CD8-positive, alpha-beta memory T cell (primary cell): ENCODE measurements around the gene CADM2. TPM values are rescaled to one million over a fixed set of nuclear protein-coding genes. Genes with fewer than 3 reads are reported as not detected.

Experiments
- CTCF ChIA-PET: fragments of 350-600 bp; sonication (Branson Sonifier 250); formaldehyde crosslinking; loops from one replicate; lab custom pipeline; 2021; ENCODE audit warnings: antibody characterized with exemption; lab: Charles Lee
- POLR2A ChIA-PET: fragments of 350-600 bp; sonication (Branson Sonifier 250); formaldehyde crosslinking; loops from one replicate; lab custom pipeline; 2021; ENCODE audit warnings: antibody characterized with exemption; lab: Charles Lee
- DNase-seq, 5 donors: peaks; one replicate each; pipeline versions ENCODE4 v3.0.0 to v3.0.0-alpha.2; 2020 to 2022; ENCODE audit warnings: mixed read lengths in 1 of 5
- H3K27ac ChIP-seq: one replicate; pipeline ENCODE4 v1.7.0; 2013; ENCODE audit warnings: low read depth, mild to moderate bottlenecking, low read length, moderate library complexity
- H3K27me3 ChIP-seq: 2 replicates; pipeline ENCODE4 v1.7.0; 2013; ENCODE audit warnings: low read length, mild to moderate bottlenecking; ENCODE audit not compliant: insufficient read depth, poor library complexity, severe bottlenecking
- H3K36me3 ChIP-seq: 2 replicates; pipeline ENCODE4 v1.7.0; 2013; ENCODE audit warnings: mild to moderate bottlenecking, low read length, moderate library complexity; ENCODE audit not compliant: insufficient read depth
- H3K4me1 ChIP-seq: 2 replicates; pipeline ENCODE4 v1.7.0; 2013; ENCODE audit warnings: mild to moderate bottlenecking, low read length, moderate library complexity; ENCODE audit not compliant: insufficient read depth
- H3K4me3 ChIP-seq: 2 replicates; pipeline ENCODE4 v1.7.0; 2013; ENCODE audit warnings: mild to moderate bottlenecking, low read length
- H3K9me3 ChIP-seq: 2 replicates; pipeline ENCODE4 v1.7.0; 2013; ENCODE audit warnings: mild to moderate bottlenecking, low read length
- H3K27ac Mint-ChIP-seq, 8 donors: one replicate each; pipeline ENCODE4 v1.8.0; 2020 to 2021; ENCODE audit warnings: mixed read lengths in 8 of 8, mild to moderate bottlenecking in 6 of 8, inconsistent platforms in 3 of 8, moderate library complexity in 3 of 8
- H3K27me3 Mint-ChIP-seq, 2 donors: one replicate each; pipeline ENCODE4 v1.8.0; 2020 to 2021; ENCODE audit warnings: mixed read lengths in 2 of 2, mild to moderate bottlenecking in 1 of 2, moderate library complexity in 1 of 2
- H3K36me3 Mint-ChIP-seq, 3 donors: one replicate each; pipeline ENCODE4 v1.8.0; 2020 to 2021; ENCODE audit warnings: mixed read lengths in 3 of 3, inconsistent platforms in 1 of 3, mild to moderate bottlenecking in 1 of 3
- H3K4me1 Mint-ChIP-seq, 3 donors: one replicate each; pipeline ENCODE4 v1.8.0; 2020 to 2021; ENCODE audit warnings: mixed read lengths in 3 of 3, inconsistent platforms in 1 of 3, mild to moderate bottlenecking in 1 of 3
- H3K4me3 Mint-ChIP-seq, 7 donors: one replicate each; pipeline ENCODE4 v1.8.0; 2020 to 2021; ENCODE audit warnings: mixed read lengths in 7 of 7, mild to moderate bottlenecking in 6 of 7, moderate library complexity in 4 of 7, inconsistent platforms in 2 of 7
- H3K9me3 Mint-ChIP-seq, 5 donors: one replicate each; pipeline ENCODE4 v1.8.0; 2020 to 2022; ENCODE audit warnings: mixed read lengths in 5 of 5, mild to moderate bottlenecking in 3 of 5, moderate library complexity in 2 of 5, inconsistent platforms in 1 of 5
- polyA plus RNA-seq: library from polyadenylated mRNA; unstranded; fragments of 300-500 nt; fragmentation: Illumina TruSeq; gene quantifications from one replicate; pipeline ENCODE4 v1.2.3, GENCODE V29; 2021
- total RNA-seq, 2 experiments: library from RNA; stranded (reverse); gene quantifications; one replicate each; pipeline ENCODE4 v1.2.3, GENCODE V29; 2021

Gene CADM2
- total and polyA plus RNA-seq, 3 experiments from 2014 or later: 0.22 to 0.27 TPM; not detected in 1

DNA sequence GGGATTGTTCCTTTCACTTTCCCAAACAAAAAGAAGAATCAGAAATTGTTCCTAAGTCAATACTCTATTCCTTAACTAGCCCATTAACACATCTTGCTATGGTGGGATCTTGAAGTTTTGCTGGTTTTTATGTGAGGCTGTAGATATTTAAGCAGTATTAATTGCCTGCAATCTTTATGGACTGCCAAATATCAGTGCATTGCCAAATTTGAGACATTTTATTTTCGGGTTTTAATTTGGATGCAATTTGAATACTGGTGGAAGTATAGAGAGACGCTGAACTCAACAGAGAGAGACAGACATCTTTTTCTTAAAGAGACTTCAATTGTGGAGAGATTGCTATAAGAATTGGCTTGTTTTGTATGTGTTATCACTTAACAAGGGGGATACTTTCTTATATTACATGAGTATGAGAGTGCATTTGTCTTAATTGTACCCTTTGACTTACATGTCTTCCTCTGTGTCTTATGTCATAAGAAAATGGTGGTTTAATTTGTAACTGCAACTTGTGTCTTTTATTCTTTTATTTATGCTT lies 10.0 kb downstream of the CADM2 start:
- Mint-ChIP-seq H3K27ac (no peak overlapping the region), H3K36me3 (no peaks in the 10 kb centered on the region), H3K4me3 (no peak overlapping the region), H3K27me3 (no peaks in the 10 kb centered on the region), H3K9me3 (peaks cover 1 to 33% (median 7%) of the 10 kb centered on the region in 5 donors), H3K4me1 (no peaks in the 10 kb centered on the region)
- CTCF ChIA-PET: no interaction called here
- Histone ChIP-seq H3K9me3 (no peaks in the 10 kb centered on the region), H3K27me3 (no peaks in the 10 kb centered on the region), H3K27ac (no peak overlapping the region), H3K36me3 (no peaks in the 10 kb centered on the region), H3K4me1 (no peaks in the 10 kb centered on the region), H3K4me3 (no peak overlapping the region)
- no peak for DNase-seq
- POLR2A ChIA-PET: no interaction called here

DNA sequence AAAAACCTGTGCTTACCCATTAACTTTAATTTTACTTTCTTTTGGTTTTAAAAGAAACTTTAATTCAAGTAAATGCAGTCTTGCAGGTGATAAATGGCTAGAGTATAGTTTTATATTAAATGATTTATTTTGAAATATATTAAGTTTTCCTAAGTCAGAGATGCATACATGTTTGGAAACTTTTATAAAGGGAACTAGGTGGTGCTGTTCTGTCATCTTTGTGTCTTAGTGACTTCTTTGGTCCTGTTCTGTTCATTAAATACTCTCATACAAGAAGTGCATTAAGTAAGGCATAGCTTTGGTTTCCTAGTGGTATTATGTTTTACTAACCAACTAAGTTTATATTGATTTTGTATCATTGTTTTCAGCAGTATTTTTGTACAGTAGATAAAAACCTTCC lies 15.6 kb downstream of the CADM2 start:
- H3K9me3 ChIP-seq: no peaks in the 10 kb centered on the region
- Mint-ChIP-seq H3K27me3 (no peaks in the 10 kb centered on the region), H3K9me3 (peaks cover 0 to 34% (median 4%) of the 10 kb centered on the region in 5 donors), H3K27ac (no peak overlapping the region), H3K4me1 (no peaks in the 10 kb centered on the region), H3K36me3 (no peaks in the 10 kb centered on the region), H3K4me3 (no peak overlapping the region)
- H3K4me1 ChIP-seq: no peaks in the 10 kb centered on the region
- ChIA-PET CTCF (no interaction called here), POLR2A (no interaction called here)
- DNase-seq: no peak
- no peak overlapping the region for H3K27ac ChIP-seq
- no peaks in the 10 kb centered on the region for H3K36me3 ChIP-seq
- no peaks in the 10 kb centered on the region for H3K27me3 ChIP-seq
- H3K4me3 ChIP-seq: no peak overlapping the region

- Mint-ChIP-seq H3K27me3 (no peaks in the 10 kb centered on the region), H3K4me3 (no peak overlapping the region), H3K27ac (no peak overlapping the region), H3K36me3 (no peaks in the 10 kb centered on the region), H3K9me3 (peaks cover 3 to 33% (median 6%) of the 10 kb centered on the region in 5 donors), H3K4me1 (no peaks in the 10 kb centered on the region)
- Histone ChIP-seq H3K27me3 (no peaks in the 10 kb centered on the region), H3K36me3 (no peaks in the 10 kb centered on the region), H3K9me3 (no peaks in the 10 kb centered on the region), H3K27ac (no peak overlapping the region), H3K4me3 (no peak overlapping the region), H3K4me1 (no peaks in the 10 kb centered on the region)
- CTCF ChIA-PET: no interaction called here
- DNase-seq: no peak
- POLR2A ChIA-PET: no interaction called here
These were observed 18.2 kb downstream of the CADM2 start for GRCh38 chr3:84977021-84977420.

GRCh38 chr3:84978843-84979242 lies 20.1 kb downstream of the CADM2 start:
- Histone ChIP-seq H3K4me1 (no peaks in the 10 kb centered on the region), H3K36me3 (no peaks in the 10 kb centered on the region), H3K9me3 (no peaks in the 10 kb centered on the region), H3K27ac (no peak overlapping the region), H3K27me3 (no peaks in the 10 kb centered on the region), H3K4me3 (no peak overlapping the region)
- H3K4me1 Mint-ChIP-seq: no peaks in the 10 kb centered on the region
- no peak overlapping the region for H3K27ac Mint-ChIP-seq
- H3K36me3 Mint-ChIP-seq: no peaks in the 10 kb centered on the region
- no peak overlapping the region for H3K4me3 Mint-ChIP-seq
- peaks cover 3 to 29% (median 6%) of the 10 kb centered on the region in 5 donors for H3K9me3 Mint-ChIP-seq
- CTCF ChIA-PET: no interaction called here
- DNase-seq: no peak
- H3K27me3 Mint-ChIP-seq: no peaks in the 10 kb centered on the region
- POLR2A ChIA-PET: no interaction called here

DNA sequence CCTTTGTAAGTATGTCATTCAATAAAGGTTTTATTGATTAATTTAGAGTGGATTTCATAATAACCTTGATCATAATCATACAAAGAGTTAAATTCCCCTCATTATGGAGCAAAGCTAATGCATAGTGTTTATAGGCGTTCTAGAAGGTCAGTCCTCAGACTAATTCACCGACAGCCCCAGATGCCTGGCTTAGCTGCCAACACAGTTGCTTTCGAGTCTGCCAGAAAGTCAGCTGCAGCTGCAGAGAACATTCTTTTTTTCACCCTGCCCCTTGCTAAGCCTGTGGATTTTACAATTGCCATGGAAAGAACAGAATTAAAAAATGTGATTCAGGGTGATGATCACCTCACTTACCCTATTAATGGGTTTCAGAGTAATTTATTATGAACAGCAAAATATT lies 21.2 kb downstream of the CADM2 start:
- CTCF ChIA-PET: no interaction called here
- POLR2A ChIA-PET: no interaction called here
- Histone ChIP-seq H3K4me1 (no peaks in the 10 kb centered on the region), H3K36me3 (no peaks in the 10 kb centered on the region), H3K4me3 (no peak overlapping the region), H3K9me3 (no peaks in the 10 kb centered on the region), H3K27ac (no peak overlapping the region), H3K27me3 (no peaks in the 10 kb centered on the region)
- DNase-seq: no peak
- peaks cover 4 to 29% (median 6%) of the 10 kb centered on the region in 5 donors for H3K9me3 Mint-ChIP-seq
- H3K27ac Mint-ChIP-seq: no peak overlapping the region
- no peak overlapping the region for H3K4me3 Mint-ChIP-seq
- H3K4me1 Mint-ChIP-seq: no peaks in the 10 kb centered on the region
- no peaks in the 10 kb centered on the region for H3K36me3 Mint-ChIP-seq
- no peaks in the 10 kb centered on the region for H3K27me3 Mint-ChIP-seq

DNA sequence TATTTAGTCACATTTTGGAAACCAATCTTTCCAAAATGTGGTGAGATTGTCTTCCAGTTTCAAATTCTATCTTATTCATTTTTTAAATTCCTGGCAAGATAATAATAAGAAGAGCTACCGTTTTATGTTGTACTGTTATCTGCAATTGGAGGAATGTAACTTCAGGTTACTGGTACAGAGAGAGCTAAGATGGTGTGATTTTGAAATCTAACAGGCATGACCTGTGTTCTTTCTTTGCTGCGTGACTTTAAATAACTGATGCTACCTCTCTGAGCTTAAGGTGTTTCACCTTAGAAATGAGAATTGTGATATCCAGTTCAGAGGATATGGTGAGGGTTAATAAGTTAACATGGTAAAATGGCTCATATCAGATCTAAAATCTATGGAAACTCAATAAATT lies 21.7 kb downstream of the CADM2 start:
- Histone ChIP-seq H3K9me3 (no peaks in the 10 kb centered on the region), H3K27ac (no peak overlapping the region), H3K27me3 (no peaks in the 10 kb centered on the region), H3K36me3 (no peaks in the 10 kb centered on the region), H3K4me1 (no peaks in the 10 kb centered on the region), H3K4me3 (no peak overlapping the region)
- H3K27ac Mint-ChIP-seq: no peak overlapping the region
- POLR2A ChIA-PET: no interaction called here
- no peaks in the 10 kb centered on the region for H3K4me1 Mint-ChIP-seq
- DNase-seq: no peak
- CTCF ChIA-PET: no interaction called here
- no peak overlapping the region for H3K4me3 Mint-ChIP-seq
- peaks cover 4 to 25% (median 6%) of the 10 kb centered on the region in 5 donors for H3K9me3 Mint-ChIP-seq
- no peaks in the 10 kb centered on the region for H3K27me3 Mint-ChIP-seq
- H3K36me3 Mint-ChIP-seq: no peaks in the 10 kb centered on the region

DNA sequence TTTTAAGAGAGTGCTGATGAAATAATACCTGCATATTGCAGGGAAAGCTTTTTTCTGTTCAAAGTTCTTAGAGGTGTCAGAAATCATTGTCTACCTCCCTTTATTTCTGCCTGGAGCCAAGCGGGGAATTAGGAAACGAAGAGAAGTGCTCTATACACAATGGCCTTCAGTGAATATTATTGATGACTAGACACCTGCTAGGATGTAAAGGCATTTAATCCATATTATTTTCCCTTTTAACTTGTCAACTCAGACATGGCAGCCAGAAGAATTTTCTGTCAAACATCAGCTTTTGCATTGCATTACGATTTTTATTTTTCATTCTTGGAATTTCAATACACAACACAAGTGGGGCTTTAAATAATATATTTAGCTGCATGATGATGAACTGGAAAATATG lies 24.7 kb downstream of the CADM2 start:
- no peaks in the 10 kb centered on the region for H3K27me3 Mint-ChIP-seq

GRCh38 chr3:84984429-84984828 lies 25.6 kb downstream of the CADM2 start:
- no peak for DNase-seq
- H3K9me3 Mint-ChIP-seq: peaks cover 4 to 16% (median 13%) of the 10 kb centered on the region in 5 donors
- POLR2A ChIA-PET: no interaction called here
- Histone ChIP-seq H3K4me3 (no peak overlapping the region), H3K27ac (no peak overlapping the region), H3K9me3 (no peaks in the 10 kb centered on the region), H3K27me3 (no peaks in the 10 kb centered on the region), H3K4me1 (no peaks in the 10 kb centered on the region), H3K36me3 (no peaks in the 10 kb centered on the region)
- no peaks in the 10 kb centered on the region for H3K4me1 Mint-ChIP-seq
- no peak overlapping the region for H3K27ac Mint-ChIP-seq
- CTCF ChIA-PET: no interaction called here
- no peaks in the 10 kb centered on the region for H3K27me3 Mint-ChIP-seq
- no peak overlapping the region for H3K4me3 Mint-ChIP-seq
- no peaks in the 10 kb centered on the region for H3K36me3 Mint-ChIP-seq

More for the DNA sequence above, 24.7 kb downstream of the CADM2 start:
- Histone ChIP-seq H3K9me3 (no peaks in the 10 kb centered on the region), H3K27me3 (no peaks in the 10 kb centered on the region), H3K27ac (no peak overlapping the region), H3K36me3 (no peaks in the 10 kb centered on the region), H3K4me1 (no peaks in the 10 kb centered on the region), H3K4me3 (no peak overlapping the region)
- Mint-ChIP-seq H3K36me3 (no peaks in the 10 kb centered on the region), H3K4me1 (no peaks in the 10 kb centered on the region), H3K9me3 (peaks cover 4 to 19% (median 13%) of the 10 kb centered on the region in 5 donors), H3K27ac (no peak overlapping the region), H3K4me3 (no peak overlapping the region)
- ChIA-PET POLR2A (no interaction called here), CTCF (interaction anchor here (0.7 kb wide), 1 partner anchor 10 kb away, joined by 3 read pairs; no protein-coding TSS in a partner anchor)
- DNase-seq: no peak
